ENCODE results near the gene CHAF1A.

Gene CHAF1A

DNA sequence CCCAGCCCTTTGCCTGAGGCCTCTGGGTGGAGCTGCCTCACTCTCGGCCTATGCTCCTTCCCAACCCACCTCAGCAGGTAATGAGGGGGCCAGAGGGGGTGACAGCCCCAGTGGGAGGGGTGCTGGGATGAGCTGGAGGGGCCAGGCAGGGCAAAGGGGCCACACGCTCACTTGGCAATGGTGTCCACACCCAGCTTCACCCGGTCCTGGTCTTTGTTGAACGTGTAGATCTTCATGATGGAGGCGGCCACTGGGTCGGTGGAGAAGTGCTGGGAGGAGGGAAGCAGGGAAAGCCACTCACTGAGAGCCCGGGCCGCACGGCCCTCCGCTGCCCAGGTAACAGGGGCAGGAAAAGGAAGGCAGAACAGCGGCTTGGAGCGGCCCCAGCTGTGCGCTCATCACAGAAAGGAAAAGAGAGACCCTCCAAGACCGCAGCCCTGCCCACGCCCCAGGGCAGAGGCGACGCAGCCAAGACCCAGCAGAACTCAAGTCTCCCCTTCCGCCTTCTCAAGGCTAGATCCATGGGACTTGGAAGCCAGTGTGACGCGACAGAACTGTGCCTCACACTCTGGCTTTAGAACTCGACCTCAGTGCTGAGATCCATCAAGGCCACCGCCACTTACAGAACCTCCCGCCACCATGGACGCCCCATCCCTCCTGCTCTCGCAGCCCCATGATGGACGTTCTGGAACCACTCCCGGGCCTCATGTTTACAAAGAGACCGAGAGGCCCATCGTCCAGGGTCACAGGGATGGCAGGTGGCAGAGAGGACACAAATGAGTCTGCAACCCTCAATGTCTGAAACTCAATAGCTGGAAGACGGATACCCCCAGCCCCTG, 45.9 kb downstream of the CHAF1A start:
- ChIA-PET CTCF (interaction anchor here (0.6 to 2.3 kb wide), 2 partner anchors 8 to 48 kb away, joined by 3 to 5 read pairs; partner anchors contain the start of gene SH3GL1), POLR2A (no interaction called here)
- no peak overlapping the region for H3K4me3 ChIP-seq (ENCODE audit: low read depth, low read length)
- no peak for DNase-seq (ENCODE audit: low read depth, low spot score)
- TF ChIP-seq, protein P1, sequence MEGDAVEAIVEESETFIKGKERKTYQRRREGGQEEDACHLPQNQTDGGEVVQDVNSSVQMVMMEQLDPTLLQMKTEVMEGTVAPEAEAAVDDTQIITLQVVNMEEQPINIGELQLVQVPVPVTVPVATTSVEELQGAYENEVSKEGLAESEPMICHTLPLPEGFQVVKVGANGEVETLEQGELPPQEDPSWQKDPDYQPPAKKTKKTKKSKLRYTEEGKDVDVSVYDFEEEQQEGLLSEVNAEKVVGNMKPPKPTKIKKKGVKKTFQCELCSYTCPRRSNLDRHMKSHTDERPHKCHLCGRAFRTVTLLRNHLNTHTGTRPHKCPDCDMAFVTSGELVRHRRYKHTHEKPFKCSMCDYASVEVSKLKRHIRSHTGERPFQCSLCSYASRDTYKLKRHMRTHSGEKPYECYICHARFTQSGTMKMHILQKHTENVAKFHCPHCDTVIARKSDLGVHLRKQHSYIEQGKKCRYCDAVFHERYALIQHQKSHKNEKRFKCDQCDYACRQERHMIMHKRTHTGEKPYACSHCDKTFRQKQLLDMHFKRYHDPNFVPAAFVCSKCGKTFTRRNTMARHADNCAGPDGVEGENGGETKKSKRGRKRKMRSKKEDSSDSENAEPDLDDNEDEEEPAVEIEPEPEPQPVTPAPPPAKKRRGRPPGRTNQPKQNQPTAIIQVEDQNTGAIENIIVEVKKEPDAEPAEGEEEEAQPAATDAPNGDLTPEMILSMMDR (IDR thresholded peaks at IDR 0.05; ENCODE audit: insufficient read depth, low read length, missing control alignments) = no peak

GRCh38 chr19:4449022-4449638, 46.7 kb downstream of the CHAF1A start:
- CTCF ChIA-PET = interaction anchor here (2.3 kb wide), 1 partner anchor 49 kb away, joined by 5 read pairs; the partner anchor contains the start of gene SH3GL1
- POLR2A ChIA-PET = no interaction called here
- no peak for DNase-seq (ENCODE audit: low read depth, low spot score)
- TF ChIP-seq, protein P1 (IDR thresholded peaks at IDR 0.05; ENCODE audit: insufficient read depth, low read length, missing control alignments) = no peak
- no peak overlapping the region for H3K4me3 ChIP-seq (ENCODE audit: low read depth, low read length)

GRCh38 chr19:4449639-4450028, 47.2 kb downstream of the CHAF1A start:
- TF ChIP-seq, protein P1 (IDR thresholded peaks at IDR 0.05; ENCODE audit: insufficient read depth, low read length, missing control alignments) = no peak
- POLR2A ChIA-PET = no interaction called here
- CTCF ChIA-PET = interaction anchor here (2.3 kb wide), 1 partner anchor 49 kb away, joined by 5 read pairs; the partner anchor contains the start of gene SH3GL1

GRCh38 chr19:4452230-4452990, 50.0 kb downstream of the CHAF1A start:
- TF ChIP-seq, protein P1 (IDR thresholded peaks at IDR 0.05; ENCODE audit: insufficient read depth, low read length, missing control alignments) = no peak
- DNase-seq (ENCODE audit: low read depth, low spot score) = no peak
- ChIA-PET POLR2A (interaction anchor here (2.0 kb wide), 1 partner anchor 8 kb away, joined by 7 read pairs; no protein-coding TSS in a partner anchor), CTCF (interaction anchor here (1.5 to 1.6 kb wide), 2 partner anchors 9 to 50 kb away, joined by 3 to 4 read pairs; no protein-coding TSS in a partner anchor)
- no peak overlapping the region for H3K4me3 ChIP-seq (ENCODE audit: low read depth, low read length)

More at GRCh38 chr19:4449639-4450028, 47.2 kb downstream of the CHAF1A start:
- no peak for DNase-seq (ENCODE audit: low read depth, low spot score)
- H3K4me3 ChIP-seq (ENCODE audit: low read depth, low read length) = no peak overlapping the region

DNA sequence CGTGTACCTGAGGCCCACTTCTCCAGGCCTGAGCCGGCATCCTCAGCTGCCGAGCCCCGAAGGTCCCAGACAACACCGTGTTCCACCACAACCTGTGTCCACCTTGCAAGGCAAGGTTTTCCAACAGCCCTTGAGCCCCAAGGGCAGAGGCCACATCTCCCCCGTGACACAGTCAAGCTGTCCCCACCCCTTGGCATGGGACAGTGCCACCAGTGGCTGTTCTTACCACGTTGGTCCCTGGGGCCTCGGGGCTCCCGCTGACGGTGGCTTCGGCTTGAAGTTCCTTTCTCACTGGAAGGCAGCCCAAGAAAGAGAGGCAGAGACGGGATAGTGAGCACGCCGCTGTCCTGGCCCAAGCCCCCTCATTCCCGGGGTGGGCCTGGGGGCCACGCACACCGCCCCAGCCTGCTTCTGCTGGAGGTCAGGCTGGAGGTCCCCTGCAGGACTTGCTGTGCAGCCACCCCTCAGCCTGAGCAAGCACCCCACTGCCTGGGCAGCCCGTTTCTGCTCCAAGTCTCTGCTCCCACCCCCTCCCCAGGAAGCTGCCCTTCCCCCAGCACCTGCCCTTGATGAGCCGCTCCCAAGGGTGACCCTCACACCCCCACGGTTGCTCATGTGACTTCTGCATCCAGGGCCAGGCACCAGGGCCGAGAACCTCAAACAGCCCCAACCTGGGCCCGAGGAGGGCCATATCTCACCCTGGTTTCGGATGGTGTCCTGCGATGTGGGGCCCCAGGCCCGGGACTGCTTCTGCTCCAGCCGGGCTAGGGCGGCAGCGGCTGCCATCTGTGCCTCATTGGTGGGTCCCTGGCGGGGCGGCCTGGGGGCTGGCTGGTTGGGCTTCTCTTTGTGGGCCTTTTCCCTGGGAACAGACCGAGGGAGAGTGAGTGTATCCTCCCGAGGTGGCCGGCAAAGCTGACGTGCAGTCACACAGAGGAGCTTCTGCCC, 51.1 kb downstream of the CHAF1A start:
- ChIA-PET CTCF (interaction anchor here (1.1 to 2.2 kb wide), 5 partner anchors 10 to 180 kb away, joined by 3 to 10 read pairs (median 4); partner anchors contain the start of gene CHAF1A), POLR2A (interaction anchor here (1.3 to 2.0 kb wide), 2 partner anchors 9 to 18 kb away, joined by 3 to 7 read pairs; no protein-coding TSS in a partner anchor)
- no peak for DNase-seq (ENCODE audit: low read depth, low spot score)
- TF ChIP-seq, protein P1 (IDR thresholded peaks at IDR 0.05; ENCODE audit: insufficient read depth, low read length, missing control alignments) = no peak
- no peak overlapping the region for H3K4me3 ChIP-seq (ENCODE audit: low read depth, low read length)
